ENCODE data around the gene HOXC6.
"Not testable (repeated sequence)": the region's sequence is repeated elsewhere in the genome, so short reads cannot be mapped to it uniquely, and the experiment has no call there.

- not testable (repeated sequence) for TF ChIP-seq CTCF (conservative IDR thresholded peaks at IDR 0.05; ENCODE audit: low read length); EZH2phosphoT487 (IDR thresholded peaks at IDR 0.05; ENCODE audit: borderline replicate concordance)
These were observed 13.8 kb downstream of the HOXC6 start for GRCh38 chr12:54042033-54042432.

Data from Loucy (cell line).